H1 (cell line): Measurements from ENCODE around the gene MYRIP. TPM values are rescaled to one million over a fixed set of nuclear protein-coding genes. Genes with fewer than 3 reads are reported as not detected.

ENCODE experiments used
- CTCF ChIA-PET: fragments of 300-600 bp; sonication (Branson Sonifier 250); formaldehyde crosslinking; loops from one replicate; lab custom pipeline; 2021; ENCODE audit not compliant: partially characterized antibody; lab: Charles Lee
- POLR2A ChIA-PET: fragments of 300-600 bp; sonication (Branson Sonifier 250); formaldehyde crosslinking; loops from one replicate; lab custom pipeline; 2021; ENCODE audit warnings: inconsistent platforms; ENCODE audit not compliant: partially characterized antibody; lab: Charles Lee
- DNase-seq, 2 experiments: peaks; one replicate each; pipeline versions ENCODE4 v3.0.0 to v3.0.0-alpha.2; 2010 to 2022; ENCODE audit warnings: low spot score in 2 of 2, low read depth in 1 of 2, mixed read lengths in 1 of 2
- FAIRE-seq: peaks from 2 replicates; lab custom pipeline; 2011; peaks lifted over from hg19 to GRCh38; lab: Jason Lieb, UNC
- H2AFZ ChIP-seq: 2 replicates; pipeline ENCODE4 v1.8.1; 2012; ENCODE audit warnings: low read length, inconsistent platforms
- H2AK5ac ChIP-seq: 2 replicates; pipeline ENCODE4 v1.6.1; 2013; ENCODE audit warnings: low read depth, low read length
- H2BK120ac ChIP-seq: replicated peaks from 2 replicates; pipeline ENCODE3; 2013; ENCODE audit warnings: low read depth, low read length, inconsistent platforms
- H2BK12ac ChIP-seq: 2 replicates; pipeline ENCODE4 v1.6.1; 2013; ENCODE audit warnings: low read depth, low read length
- H2BK15ac ChIP-seq: 2 replicates; pipeline ENCODE4 v1.6.1; 2013; ENCODE audit warnings: low read length
- H2BK20ac ChIP-seq: 2 replicates; pipeline ENCODE4 v1.6.1; 2013; ENCODE audit warnings: low read length
- H2BK5ac ChIP-seq: 2 replicates; pipeline ENCODE4 v1.6.1; 2013; ENCODE audit warnings: low read depth, low read length
- H3K14ac ChIP-seq: 2 replicates; pipeline ENCODE4 v1.6.1; 2013; ENCODE audit warnings: inconsistent platforms; ENCODE audit not compliant: insufficient read length
- H3K18ac ChIP-seq: 2 replicates; pipeline ENCODE4 v1.6.1; 2013; ENCODE audit warnings: low read length; ENCODE audit errors: extremely low read depth
- H3K23ac ChIP-seq: 2 replicates; pipeline ENCODE4 v1.6.1; 2013; ENCODE audit warnings: inconsistent platforms; ENCODE audit not compliant: insufficient read length
- H3K23me2 ChIP-seq: 2 replicates; pipeline ENCODE4 v1.6.1; 2013; ENCODE audit warnings: low read depth, low read length
- H3K27ac ChIP-seq: 2 replicates; pipeline ENCODE4 v1.6.1; 2011; ENCODE audit warnings: low read depth, low read length, inconsistent platforms
- H3K27me3 ChIP-seq, 4 experiments: replicated peaks in 1 of 4; 1 replicate in 1 of 4; 2 replicates in 3 of 4; pipeline versions ENCODE4 v1.6.1 to v1.8.1; 2011 to 2013; ENCODE audit warnings: low read length in 3 of 4, mild to moderate bottlenecking in 3 of 4, inconsistent platforms in 2 of 4, mixed read lengths in 2 of 4, moderate library complexity in 1 of 4; ENCODE audit not compliant: control insufficient read depth in 3 of 4, insufficient read depth in 3 of 4; ENCODE audit errors: extremely low read depth in 1 of 4
- H3K36me3 ChIP-seq, 4 experiments: 2 replicates each; pipeline versions ENCODE4 v1.6.1 to v1.8.1; 2011 to 2013; ENCODE audit warnings: mild to moderate bottlenecking in 4 of 4, low read length in 3 of 4, moderate library complexity in 2 of 4, control low read depth in 1 of 4, inconsistent platforms in 1 of 4; ENCODE audit not compliant: insufficient read depth in 4 of 4, control insufficient read depth in 2 of 4
- H3K4ac ChIP-seq: replicated peaks from 2 replicates; pipeline ENCODE3; 2013; ENCODE audit warnings: low read length, low read depth, mixed read lengths, inconsistent platforms; ENCODE audit not compliant: insufficient read length
- H3K4me1 ChIP-seq, 4 experiments: replicated peaks in 1 of 4; 1 replicate in 1 of 4; 2 replicates in 3 of 4; pipeline versions ENCODE4 v1.6.1 to v1.8.1; 2011 to 2013; ENCODE audit warnings: low read length in 3 of 4, inconsistent platforms in 2 of 4, mixed read lengths in 1 of 4; ENCODE audit not compliant: insufficient read depth in 4 of 4, control insufficient read depth in 3 of 4
- H3K4me2 ChIP-seq, 2 experiments: 2 replicates each; pipeline versions ENCODE4 v1.6.1 to v1.8.1; 2011 to 2013; ENCODE audit warnings: low read depth in 2 of 2, low read length in 2 of 2, control low read depth in 1 of 2, inconsistent platforms in 1 of 2, mild to moderate bottlenecking in 1 of 2; ENCODE audit not compliant: insufficient read depth in 1 of 2
- H3K4me3 ChIP-seq, 4 experiments: fragments of 200-600, 300-600 bp in 1 of 4; sonication (generic), shearing (Covaris generic), sonication (Bioruptor Twin) in 1 of 4; 2 replicates each; pipeline versions ENCODE4 v1.5.1 to v1.8.1; 2011 to 2016; ENCODE audit warnings: low read length in 4 of 4, low read depth in 3 of 4, control low read depth in 2 of 4, inconsistent platforms in 2 of 4, mild to moderate bottlenecking in 2 of 4, mixed read lengths in 1 of 4, moderate library complexity in 1 of 4; ENCODE audit not compliant: insufficient read depth in 2 of 4; ENCODE audit errors: extremely low read depth in 1 of 4
- H3K56ac ChIP-seq: replicated peaks from 2 replicates; pipeline ENCODE3; 2013; ENCODE audit warnings: low read depth, mild to moderate bottlenecking, mixed read lengths, low read length, inconsistent platforms; ENCODE audit not compliant: insufficient read length
- H3K79me1 ChIP-seq: 2 replicates; pipeline ENCODE4 v1.6.1; 2013; ENCODE audit warnings: low read depth, low read length, control low read depth
- H3K79me2 ChIP-seq, 2 experiments: 2 replicates each; pipeline versions ENCODE4 v1.6.1 to v1.8.1; 2012 to 2013; ENCODE audit warnings: low read length in 2 of 2, mild to moderate bottlenecking in 2 of 2, inconsistent platforms in 1 of 2; ENCODE audit not compliant: insufficient read depth in 2 of 2, control insufficient read depth in 1 of 2
- H3K9ac ChIP-seq, 4 experiments: replicated peaks in 1 of 4; 1 replicate in 1 of 4; 2 replicates in 3 of 4; pipeline versions ENCODE4 v1.6.1 to v1.8.1; 2011 to 2013; ENCODE audit warnings: low read depth in 3 of 4, low read length in 3 of 4, control low read depth in 2 of 4, mild to moderate bottlenecking in 2 of 4, moderate library complexity in 2 of 4, inconsistent platforms in 1 of 4; ENCODE audit errors: extremely low read depth in 1 of 4
- H3K9me3 ChIP-seq, 2 experiments: 2 replicates each; pipeline versions ENCODE4 v1.6.1 to v1.8.1; 2012 to 2013; ENCODE audit warnings: mild to moderate bottlenecking in 2 of 2, moderate library complexity in 2 of 2, control low read depth in 1 of 2, inconsistent platforms in 1 of 2, low read depth in 1 of 2, low read length in 1 of 2, mixed read lengths in 1 of 2; ENCODE audit not compliant: insufficient read depth in 2 of 2
- H4K20me1 ChIP-seq, 2 experiments: replicated peaks in 1 of 2; 2 replicates each; pipeline versions ENCODE3 to v1.8.1; 2011 to 2013; ENCODE audit warnings: inconsistent platforms in 2 of 2, low read length in 2 of 2, mild to moderate bottlenecking in 1 of 2; ENCODE audit not compliant: insufficient read depth in 2 of 2, control insufficient read depth in 1 of 2
- H4K5ac ChIP-seq: 2 replicates; pipeline ENCODE4 v1.6.1; 2013; ENCODE audit warnings: low read length, low read depth, mixed read lengths, inconsistent platforms; ENCODE audit not compliant: insufficient read length
- H4K8ac ChIP-seq: 2 replicates; pipeline ENCODE4 v1.8.0; 2013; ENCODE audit warnings: mild to moderate bottlenecking, moderate library complexity, low read length, inconsistent platforms; ENCODE audit not compliant: insufficient read depth; ENCODE audit errors: extremely low read depth
- H4K91ac ChIP-seq: replicated peaks from 2 replicates; pipeline ENCODE3; 2013; ENCODE audit warnings: low read length, mixed read lengths, inconsistent platforms; ENCODE audit not compliant: insufficient read length
- BCL11A ChIP-seq, 2 experiments: IDR thresholded peaks; one replicate each; pipeline ENCODE4 v1.6.1; 2011; ENCODE audit warnings: low read depth in 2 of 2, low read length in 2 of 2, mild to moderate bottlenecking in 2 of 2
- GABPA ChIP-seq: IDR thresholded peaks from 2 replicates; pipeline ENCODE4 v1.6.1; 2011; ENCODE audit warnings: mild to moderate bottlenecking, low read length, moderate library complexity, borderline replicate concordance; ENCODE audit not compliant: insufficient read depth
- HDAC2 ChIP-seq, 2 experiments: fragments of 300-600 bp in 1 of 2; sonication (generic) in 1 of 2; IDR thresholded peaks; 2 replicates each; pipeline ENCODE4 v1.6.1; 2011 to 2012; ENCODE audit warnings: low read depth in 2 of 2, low read length in 2 of 2, mild to moderate bottlenecking in 2 of 2, moderate library complexity in 2 of 2, borderline replicate concordance in 1 of 2, inconsistent platforms in 1 of 2
- SP4 ChIP-seq: IDR thresholded peaks from 2 replicates; pipeline ENCODE4 v1.6.1; 2012; ENCODE audit warnings: low read length, inconsistent platforms
- WGBS, 2 experiments: shearing (Covaris generic) in 1 of 2; methylation state at CpG; one replicate each; pipeline versions ENCODE4 v1.1.6 to v1.1.7; 2013 to 2015; ENCODE audit warnings: low lambda C conversion rate in 2 of 2, mixed read lengths in 2 of 2, inconsistent platforms in 1 of 2, low coverage in 1 of 2, missing lambda C conversion rate in 1 of 2; ENCODE audit not compliant: insufficient replicate concordance in 2 of 2, insufficient coverage in 1 of 2, insufficient read length in 1 of 2; ENCODE audit errors: extremely low coverage in 1 of 2, missing lambda C conversion rate in 1 of 2; 5-methylcytosine and 5-hydroxymethylcytosine counted together
- polyA plus RNA-seq, 7 experiments: library from polyadenylated mRNA; depleted of rRNA in 3 of 7; stranded (reverse) in 5 of 7; unstranded in 2 of 7; fragments of >200 nt in 5 of 7; fragments of 200-250 nt in 2 of 7; gene quantifications; 1 replicate in 5 of 7; 2 replicates in 1 of 7; 4 replicates in 1 of 7; pipeline versions ENCODE4 v1.2.1 to v1.2.3, GENCODE V29; 2011 to 2013; ENCODE audit warnings: missing spikeins in 2 of 7, mixed read lengths in 2 of 7
- total RNA-seq: library from RNA; stranded (reverse); fragmentation: NEBNext Ultra II Directional; extraction: Animal tissue kit (Norgen Biotek cat#: 25700); gene quantifications from 2 replicates; pipeline ENCODE4 v1.2.1, GENCODE V29; 2021

Gene MYRIP
- total and polyA plus RNA-seq, 2 of the 8 experiments (the other 6 are each of a cell fraction or from before 2014, with no cell fraction given): 0.54 to 4.3 TPM

GRCh38 chr3:40255532-40255931, 446.1 kb downstream of the MYRIP start:
- H3K4me3 ChIP-seq: no peak overlapping the region
- no peak overlapping the region for H2BK120ac ChIP-seq
- no peaks in the 10 kb centered on the region for H3K79me2 ChIP-seq
- WGBS, 2 experiments: 92% methylated on average over 1 of the region's 1 CpG; no CpG with 5 or more reads in 1 of the 2 experiments
- no peak overlapping the region for H2BK20ac ChIP-seq
- no peaks in the 10 kb centered on the region for H3K27me3 ChIP-seq
- ChIA-PET CTCF (no interaction called here), POLR2A (no interaction called here)
- H4K8ac ChIP-seq: no peak overlapping the region
- no peak for FAIRE-seq
- no peak overlapping the region for H4K5ac ChIP-seq
- no peaks in the 10 kb centered on the region for H3K9me3 ChIP-seq
- no peak overlapping the region for H3K27ac ChIP-seq
- no peak overlapping the region for H3K4me2 ChIP-seq
- H4K20me1 ChIP-seq: peaks cover 0 to 1% of the 10 kb centered on the region in 2 experiments
- no peak overlapping the region for H2BK12ac ChIP-seq
- no peak overlapping the region for H2AFZ ChIP-seq
- H4K91ac ChIP-seq: no peak overlapping the region
- DNase-seq: no peak
- no peaks in the 10 kb centered on the region for H3K36me3 ChIP-seq
- H3K23me2 ChIP-seq: no peaks in the 10 kb centered on the region
- H3K4me1 ChIP-seq: peaks cover 0 to 3% (median 0%) of the 10 kb centered on the region in 4 experiments; a peak in 1 of 7 replicates
- TF ChIP-seq GABPA (no peak), BCL11A (IDR thresholded peaks at IDR 0.05; ENCODE audit: low read depth in 2 of 2, low read length in 2 of 2) (no peak), SP4 (no peak), HDAC2 (IDR thresholded peaks at IDR 0.05; ENCODE audit: borderline replicate concordance in 1 of 2, low read depth in 2 of 2, low read length in 2 of 2) (no peak)
- H3K9ac ChIP-seq: no peak overlapping the region
- no peak overlapping the region for H2BK15ac ChIP-seq
- no peak overlapping the region for H2BK5ac ChIP-seq
- H3K23ac ChIP-seq: no peak overlapping the region
- no peak overlapping the region for H3K18ac ChIP-seq
- no peak overlapping the region for H3K4ac ChIP-seq
- no peak overlapping the region for H2AK5ac ChIP-seq
- H3K79me1 ChIP-seq: no peaks in the 10 kb centered on the region
- H3K14ac ChIP-seq: no peak overlapping the region
- H3K56ac ChIP-seq: no peak overlapping the region
